Measurements from ENCODE around the gene CACNA1E. TPM values are rescaled to one million over a fixed set of nuclear protein-coding genes. Genes with fewer than 3 reads are reported as not detected.

CACNA1E gene
- total RNA-seq, 1 experiment from 2014 or later = not detected

GRCh38 chr1:181623850-181624249 is 140.5 kb downstream of the CACNA1E start:
- Histone ChIP-seq H3K4me1 (ENCODE audit: insufficient read depth, low read length, poor library complexity, severe bottlenecking) (no peaks in the 10 kb centered on the region), H3K27ac (ENCODE audit: low read depth, low read length, poor library complexity, severe bottlenecking) (no peak overlapping the region), H3K9me3 (ENCODE audit: low read depth, low read length, poor library complexity, severe bottlenecking) (no peaks in the 10 kb centered on the region), H3K36me3 (ENCODE audit: insufficient read depth, low read length, poor library complexity, severe bottlenecking) (no peaks in the 10 kb centered on the region), H3K4me3 (ENCODE audit: low read depth, low read length, poor library complexity, severe bottlenecking) (no peak overlapping the region), H3K27me3 (replicated peaks; ENCODE audit: insufficient read depth, low read depth, low read length, poor library complexity) (peaks cover 29% of the 10 kb centered on the region)
- ChIA-PET CTCF (no interaction called here), POLR2A (ENCODE audit: low non-redundant PET) (no interaction called here)
- TF ChIP-seq, protein P1, sequence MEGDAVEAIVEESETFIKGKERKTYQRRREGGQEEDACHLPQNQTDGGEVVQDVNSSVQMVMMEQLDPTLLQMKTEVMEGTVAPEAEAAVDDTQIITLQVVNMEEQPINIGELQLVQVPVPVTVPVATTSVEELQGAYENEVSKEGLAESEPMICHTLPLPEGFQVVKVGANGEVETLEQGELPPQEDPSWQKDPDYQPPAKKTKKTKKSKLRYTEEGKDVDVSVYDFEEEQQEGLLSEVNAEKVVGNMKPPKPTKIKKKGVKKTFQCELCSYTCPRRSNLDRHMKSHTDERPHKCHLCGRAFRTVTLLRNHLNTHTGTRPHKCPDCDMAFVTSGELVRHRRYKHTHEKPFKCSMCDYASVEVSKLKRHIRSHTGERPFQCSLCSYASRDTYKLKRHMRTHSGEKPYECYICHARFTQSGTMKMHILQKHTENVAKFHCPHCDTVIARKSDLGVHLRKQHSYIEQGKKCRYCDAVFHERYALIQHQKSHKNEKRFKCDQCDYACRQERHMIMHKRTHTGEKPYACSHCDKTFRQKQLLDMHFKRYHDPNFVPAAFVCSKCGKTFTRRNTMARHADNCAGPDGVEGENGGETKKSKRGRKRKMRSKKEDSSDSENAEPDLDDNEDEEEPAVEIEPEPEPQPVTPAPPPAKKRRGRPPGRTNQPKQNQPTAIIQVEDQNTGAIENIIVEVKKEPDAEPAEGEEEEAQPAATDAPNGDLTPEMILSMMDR (conservative IDR thresholded peaks at IDR 0.05; ENCODE audit: low read depth, low read length) = no peak
- intact Hi-C loops (cut with micrococcal nuclease; ENCODE audit: unreplicated experiment) = no loop called here
- no TSS peak for BruUV-seq (replicated peaks)
- DNase-seq (ENCODE audit: low spot score) = no peak

- no peak for TF ChIP-seq EZH2 (IDR thresholded peaks at IDR 0.05; ENCODE audit: borderline replicate concordance, low read depth, low read length, poor library complexity, severe bottlenecking)
- TF ChIP-seq, protein P1 (conservative IDR thresholded peaks at IDR 0.05; ENCODE audit: low read depth, low read length) = no peak
- no peaks in the 10 kb centered on the region for H3K36me3 ChIP-seq (ENCODE audit: insufficient read depth, low read length, poor library complexity, severe bottlenecking)
- H3K4me1 ChIP-seq (ENCODE audit: insufficient read depth, low read length, poor library complexity, severe bottlenecking) = no peaks in the 10 kb centered on the region
- no peak for DNase-seq (ENCODE audit: low spot score)
- no peak overlapping the region for H3K27ac ChIP-seq (ENCODE audit: low read depth, low read length, poor library complexity, severe bottlenecking)
- ChIA-PET CTCF (no interaction called here), POLR2A (ENCODE audit: low non-redundant PET) (no interaction called here)
- H3K4me3 ChIP-seq (ENCODE audit: low read depth, low read length, poor library complexity, severe bottlenecking) = no peak overlapping the region
- no TSS peak for BruUV-seq (replicated peaks)
- peaks cover 38% of the 10 kb centered on the region for H3K27me3 ChIP-seq (replicated peaks; ENCODE audit: insufficient read depth, low read depth, low read length, poor library complexity)
- no peaks in the 10 kb centered on the region for H3K9me3 ChIP-seq (ENCODE audit: low read depth, low read length, poor library complexity, severe bottlenecking)
- intact Hi-C loops (cut with micrococcal nuclease; ENCODE audit: unreplicated experiment) = no loop called here
Observed at GRCh38 chr1:181626279-181626938, 143.1 kb downstream of the CACNA1E start.

- BruUV-seq (replicated peaks) = no TSS peak
- CTCF ChIA-PET = no interaction called here
Observed at GRCh38 chr1:181630398-181630797, 147.1 kb downstream of the CACNA1E start.

GRCh38 chr1:181630838-181631237 is 147.5 kb downstream of the CACNA1E start:
- no peaks in the 10 kb centered on the region for H3K4me1 ChIP-seq (ENCODE audit: insufficient read depth, low read length, poor library complexity, severe bottlenecking)
- no peak overlapping the region for H3K27ac ChIP-seq (ENCODE audit: low read depth, low read length, poor library complexity, severe bottlenecking)
- no peak overlapping the region for H3K4me3 ChIP-seq (ENCODE audit: low read depth, low read length, poor library complexity, severe bottlenecking)
- intact Hi-C loops (cut with micrococcal nuclease; ENCODE audit: unreplicated experiment) = no loop called here
- ChIA-PET CTCF (no interaction called here), POLR2A (ENCODE audit: low non-redundant PET) (no interaction called here)
- H3K9me3 ChIP-seq (ENCODE audit: low read depth, low read length, poor library complexity, severe bottlenecking) = no peaks in the 10 kb centered on the region
- DNase-seq (ENCODE audit: low spot score) = no peak
- no TSS peak for BruUV-seq (replicated peaks)
- H3K27me3 ChIP-seq (replicated peaks; ENCODE audit: insufficient read depth, low read depth, low read length, poor library complexity) = peaks cover 43% of the 10 kb centered on the region
- no peaks in the 10 kb centered on the region for H3K36me3 ChIP-seq (ENCODE audit: insufficient read depth, low read length, poor library complexity, severe bottlenecking)
- no peak for TF ChIP-seq EZH2 (IDR thresholded peaks at IDR 0.05; ENCODE audit: borderline replicate concordance, low read depth, low read length, poor library complexity, severe bottlenecking)
- TF ChIP-seq, protein P1 (conservative IDR thresholded peaks at IDR 0.05; ENCODE audit: low read depth, low read length) = no peak

More at GRCh38 chr1:181630398-181630797, 147.1 kb downstream of the CACNA1E start:
- intact Hi-C loops (cut with micrococcal nuclease; ENCODE audit: unreplicated experiment) = no loop called here
- Histone ChIP-seq H3K36me3 (ENCODE audit: insufficient read depth, low read length, poor library complexity, severe bottlenecking) (no peaks in the 10 kb centered on the region), H3K4me1 (ENCODE audit: insufficient read depth, low read length, poor library complexity, severe bottlenecking) (no peaks in the 10 kb centered on the region), H3K9me3 (ENCODE audit: low read depth, low read length, poor library complexity, severe bottlenecking) (no peaks in the 10 kb centered on the region), H3K27me3 (replicated peaks; ENCODE audit: insufficient read depth, low read depth, low read length, poor library complexity) (peaks cover 47% of the 10 kb centered on the region), H3K27ac (ENCODE audit: low read depth, low read length, poor library complexity, severe bottlenecking) (no peak overlapping the region), H3K4me3 (ENCODE audit: low read depth, low read length, poor library complexity, severe bottlenecking) (no peak overlapping the region)
- TF ChIP-seq EZH2 (IDR thresholded peaks at IDR 0.05; ENCODE audit: borderline replicate concordance, low read depth, low read length, poor library complexity, severe bottlenecking) = no peak
- DNase-seq (ENCODE audit: low spot score) = no peak
- POLR2A ChIA-PET (ENCODE audit: low non-redundant PET) = no interaction called here
